HepG2 (cell line): ENCODE measurements around the gene PHF23. TPM values are rescaled to one million over a fixed set of nuclear protein-coding genes. Genes with fewer than 3 reads are reported as not detected.
A peak's percentile ranks its signal among the peaks of the same experiment; 100 is the strongest.

Source experiments
- ATAC-seq: fragments of 200-7000 bp; cut with Tn5 transposase; 3 replicates; pipeline ENCODE4 v1.9.1; 2020; ENCODE audit warnings: mild to moderate bottlenecking, moderate library complexity
- BruUV-seq: library from RNA; stranded (reverse); fragments of 400-500 nt; replicated peaks from 2 replicates; lab custom pipeline; 2021; lab: Mats Ljungman, UMichigan
- CTCF ChIA-PET: fragments of 300-600 bp; formaldehyde crosslinking; extraction: SDS; loops from one replicate; lab custom pipeline; 2021; ENCODE audit warnings: low total read pairs, inconsistent platforms, low intra/inter-chr PET ratio; lab: Yijun Ruan, JAX
- POLR2A ChIA-PET: fragments of 350-600 bp; sonication (Branson Sonifier 250); formaldehyde crosslinking; loops from one replicate; lab custom pipeline; 2020; ENCODE audit warnings: antibody characterized with exemption, inconsistent platforms; lab: Yijun Ruan, JAX
- DNase-seq: peaks from one replicate; pipeline ENCODE4 v3.0.0-alpha.2; 2015; ENCODE audit warnings: low spot score
- FAIRE-seq: peaks from 3 replicates; lab custom pipeline; 2011; peaks lifted over from hg19 to GRCh38; lab: Jason Lieb, UNC
- H2AFZ ChIP-seq: one replicate; pipeline ENCODE4 v1.6.1; 2011; ENCODE audit warnings: low read length, inconsistent platforms
- H3K27ac ChIP-seq: fragments of 300-600 bp; 3 replicates; pipeline ENCODE4 v1.8.0; 2011; ENCODE audit warnings: mixed run types, mild to moderate bottlenecking, mixed read lengths, low read length, inconsistent platforms; ENCODE audit not compliant: insufficient read depth; ENCODE audit errors: extremely low read length
- H3K27me3 ChIP-seq, 2 experiments: fragments of 200-600 bp in 1 of 2; 2 replicates in 1 of 2; 3 replicates in 1 of 2; pipeline versions ENCODE4 v1.6.0 to v1.8.0; 2011; ENCODE audit warnings: low read length in 2 of 2, mild to moderate bottlenecking in 2 of 2, moderate library complexity in 2 of 2, inconsistent platforms in 1 of 2; ENCODE audit not compliant: insufficient read depth in 2 of 2, control insufficient read depth in 1 of 2
- H3K36me3 ChIP-seq, 2 experiments: fragments of 200-600 bp in 1 of 2; replicated peaks in 1 of 2; 2 replicates in 1 of 2; 3 replicates in 1 of 2; pipeline versions ENCODE4 v1.5.1 to v1.8.0; 2011; ENCODE audit warnings: low read length in 2 of 2, inconsistent platforms in 1 of 2; ENCODE audit not compliant: insufficient read depth in 2 of 2, control insufficient read depth in 1 of 2
- H3K4me1 ChIP-seq: 2 replicates; pipeline ENCODE4 v1.5.1; 2012; ENCODE audit warnings: low read length, inconsistent platforms; ENCODE audit not compliant: insufficient read depth
- H3K4me2 ChIP-seq: 2 replicates; pipeline ENCODE4 v1.6.0; 2011; ENCODE audit warnings: low read depth, low read length, inconsistent platforms
- H3K4me3 ChIP-seq, 3 experiments: fragments of 200-600 bp in 1 of 3; sonication (generic), shearing (Covaris generic) in 1 of 3; replicated peaks in 1 of 3; 2 replicates each; pipeline ENCODE4 v1.5.1; 2011 to 2016; ENCODE audit warnings: low read length in 3 of 3, inconsistent platforms in 2 of 3, low read depth in 2 of 3, mild to moderate bottlenecking in 2 of 3, control low read depth in 1 of 3, mixed read lengths in 1 of 3; ENCODE audit not compliant: insufficient read depth in 1 of 3
- H3K79me2 ChIP-seq: one replicate; pipeline ENCODE4 v1.6.1; 2011; ENCODE audit warnings: low read length, inconsistent platforms; ENCODE audit not compliant: insufficient read depth
- H3K9ac ChIP-seq: 2 replicates; pipeline ENCODE4 v1.6.0; 2011; ENCODE audit warnings: mild to moderate bottlenecking, low read depth, low read length, inconsistent platforms; ENCODE audit not compliant: insufficient read depth
- H3K9me3 ChIP-seq: 2 replicates; pipeline ENCODE4 v1.5.1; 2012; ENCODE audit warnings: mild to moderate bottlenecking, low read length
- H4K20me1 ChIP-seq: 2 replicates; pipeline ENCODE4 v1.6.0; 2011; ENCODE audit warnings: inconsistent platforms, mild to moderate bottlenecking, low read length, moderate library complexity; ENCODE audit not compliant: insufficient read depth
- AGO1 ChIP-seq: fragments of 200-400 bp; formaldehyde crosslinking; IDR thresholded peaks from 2 replicates; pipeline ENCODE4 v1.6.1; 2017; ENCODE audit warnings: mild to moderate bottlenecking, low read depth, low read length, moderate library complexity; ENCODE audit not compliant: poor library complexity, severe bottlenecking
- AGO2 ChIP-seq: fragments of 200-400 bp; formaldehyde crosslinking; optimal IDR thresholded peaks from 2 replicates; pipeline ENCODE3; 2017; ENCODE audit warnings: mild to moderate bottlenecking, low read depth, low read length, moderate library complexity
- ARNT ChIP-seq: fragments of 450-650 bp; IDR thresholded peaks from 2 replicates; pipeline ENCODE4 v1.6.1; 2017
- ASH2L ChIP-seq: fragments of 300-600, 200-600 bp; sonication (generic); IDR thresholded peaks from 2 replicates; pipeline ENCODE4 v1.7.0; 2017; ENCODE audit warnings: low read depth, mild to moderate bottlenecking, moderate library complexity, mixed read lengths, low read length; ENCODE audit not compliant: insufficient read length
- PAF1 ChIP-seq: IDR thresholded peaks from 2 replicates; pipeline ENCODE4 v1.6.1; 2016; ENCODE audit warnings: missing genetic modification reagents, missing compliant biosample characterization
- POLR2G ChIP-seq: fragments of 200-400 bp; formaldehyde crosslinking; IDR thresholded peaks from 2 replicates; pipeline ENCODE4 v1.6.1; 2018; ENCODE audit warnings: mild to moderate bottlenecking, low read depth, low read length, moderate library complexity
- RBFOX2 ChIP-seq: fragments of 200-400 bp; formaldehyde crosslinking; IDR thresholded peaks from 2 replicates; pipeline ENCODE4 v1.6.1; 2017; ENCODE audit warnings: low read depth, mild to moderate bottlenecking, low read length
- RELA ChIP-seq: sonication (generic); formaldehyde crosslinking; IDR thresholded peaks from 2 replicates; pipeline ENCODE4 v1.4.0; 2020; ENCODE audit warnings: missing genetic modification reagents
- TCF7 ChIP-seq: sonication (generic); IDR thresholded peaks from 2 replicates; pipeline ENCODE4 v1.6.1; 2016; ENCODE audit warnings: antibody characterized with exemption, low read depth
- TSC22D2 ChIP-seq: sonication (generic); formaldehyde crosslinking; IDR thresholded peaks from 2 replicates; pipeline ENCODE4 v1.5.1; 2020; ENCODE audit warnings: missing genetic modification reagents, mild to moderate bottlenecking, borderline replicate concordance
- XBP1 ChIP-seq: sonication (generic); formaldehyde crosslinking; IDR thresholded peaks from 2 replicates; pipeline ENCODE4 v1.5.0; 2020; ENCODE audit warnings: missing genetic modification reagents
- ZMYM4 ChIP-seq: sonication (generic); formaldehyde crosslinking; IDR thresholded peaks from 2 replicates; pipeline ENCODE4 v1.8.1; 2023; ENCODE audit warnings: mild to moderate bottlenecking, missing genetic modification reagents
- ZNF354B ChIP-seq: sonication (generic); formaldehyde crosslinking; IDR thresholded peaks from 2 replicates; pipeline ENCODE4 v1.8.0; 2022; ENCODE audit warnings: mild to moderate bottlenecking, missing genetic modification reagents
- WGBS: methylation state at CpG from one replicate; pipeline ENCODE4 v1.1.6; 2017; ENCODE audit warnings: low lambda C conversion rate; 5-methylcytosine and 5-hydroxymethylcytosine counted together
- in situ Hi-C: cut with HindIII; loops from 2 replicates; pipeline ENCODE4 v1.10.0; 2017; ENCODE audit warnings: low pct_unique_long_range_greater_than_20kb; ENCODE audit not compliant: extremely low pct_ligation_motif_present
- intact Hi-C: fragments of 100-400 bp; cut with micrococcal nuclease; formaldehyde crosslinking; loops from one replicate; pipeline ENCODE4 v1.10.0; 2022; ENCODE audit not compliant: unreplicated experiment
- polyA plus RNA-seq, 8 experiments: library from polyadenylated mRNA; depleted of rRNA in 3 of 8; stranded (reverse) in 7 of 8; unstranded in 1 of 8; fragments of >200 nt; fragmentation: Illumina TruSeq in 4 of 8; extraction: Trizol in 4 of 8; gene quantifications; 2 replicates each; pipeline versions ENCODE4 v1.2.1 to v1.2.3, GENCODE V29; 2011 to 2016; ENCODE audit warnings: low read depth in 4 of 8, missing spikeins in 1 of 8, mixed read lengths in 1 of 8; ENCODE audit not compliant: insufficient read depth in 1 of 8
- total RNA-seq, 5 experiments: library from RNA; depleted of rRNA; stranded (reverse); fragments of >200 nt; fragmentation: Illumina TruSeq; extraction: Trizol; gene quantifications; 2 replicates each; pipeline ENCODE4 v1.2.3, GENCODE V29; 2016; ENCODE audit warnings: low read depth in 1 of 5
- TF ChIP-seq, protein P1 (sequence below): sonication (generic); formaldehyde crosslinking; IDR thresholded peaks from 2 replicates; pipeline ENCODE4 v1.8.1; 2023; ENCODE audit warnings: mild to moderate bottlenecking, inconsistent platforms, moderate library complexity, missing genetic modification reagents, borderline replicate concordance
- TF ChIP-seq, protein P2 (sequence below): sonication (generic); formaldehyde crosslinking; IDR thresholded peaks from 2 replicates; pipeline ENCODE4 v1.4.0; 2020; ENCODE audit warnings: missing genetic modification reagents

PHF23 gene
- total and polyA plus RNA-seq, 2 of the 13 experiments (the other 11 are each of a cell fraction or from before 2014, with no cell fraction given), result 27.6 to 33.2 TPM

DNA sequence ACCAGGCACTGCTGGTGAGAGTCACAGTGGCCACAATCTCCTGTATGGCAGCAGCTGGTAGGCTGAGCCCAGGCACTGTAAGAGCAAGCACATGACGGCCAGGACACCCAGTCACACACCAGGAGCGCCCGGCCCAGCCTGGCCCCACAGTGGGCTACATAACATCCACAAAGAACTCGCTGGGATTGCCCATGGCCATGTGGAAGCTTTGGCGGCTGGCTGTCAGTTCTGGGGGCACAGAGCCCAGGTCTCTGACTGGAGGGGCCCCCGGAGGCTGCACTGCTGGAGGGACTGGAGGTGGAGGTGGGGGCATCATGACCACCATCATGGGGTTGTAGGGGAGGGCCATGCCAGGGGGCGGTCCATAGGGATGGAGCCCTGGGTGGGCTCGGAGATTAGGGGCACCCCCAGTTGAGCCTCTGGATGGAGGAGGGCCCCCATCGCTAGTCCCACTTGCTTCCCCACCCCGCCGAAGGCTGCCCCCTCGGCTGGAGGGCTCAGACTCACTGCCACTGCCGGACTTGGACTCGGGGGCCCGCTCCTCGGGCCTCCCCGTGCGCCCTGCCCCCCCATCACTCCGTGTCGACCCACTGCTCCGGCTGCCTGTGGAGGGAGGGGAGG lies 13.4 kb downstream of the PHF23 start:
- in situ Hi-C loops, result no loop called here

DNA sequence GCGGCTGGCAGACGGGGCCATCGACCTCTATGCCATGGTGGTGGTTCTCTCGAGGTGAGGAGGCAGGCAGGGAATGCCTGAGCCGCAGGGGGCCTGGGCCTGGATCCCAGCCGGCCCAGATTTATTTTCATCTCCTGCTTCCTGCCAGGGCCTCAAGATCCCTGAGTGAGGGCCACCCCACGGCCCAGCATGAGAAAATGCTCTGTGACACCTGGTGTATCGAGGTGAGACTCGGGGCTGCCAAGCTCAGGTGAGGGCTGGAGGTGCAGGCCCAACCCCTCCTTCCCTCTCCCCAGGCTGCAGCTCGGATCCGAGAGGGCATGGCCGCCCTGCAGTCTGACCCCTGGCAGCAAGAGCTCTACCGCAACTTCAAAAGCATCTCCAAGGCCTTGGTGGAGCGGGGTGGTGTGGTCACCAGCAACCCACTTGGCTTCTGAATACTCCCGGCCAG lies 14.6 kb downstream of the PHF23 start:
- ATAC-seq, result no peak
- Histone ChIP-seq H3K36me3 (peaks cover 26 to 80% of the 10 kb centered on the region in 2 experiments; a peak in 4 of 5 replicates), H3K27ac (no peak overlapping the region), H3K27me3 (no peaks in the 10 kb centered on the region), H3K9ac (no peak overlapping the region), H4K20me1 (peaks cover 10% of the 10 kb centered on the region; the same call in 1 of the 2 replicates), H3K79me2 (peaks cover 14% of the 10 kb centered on the region), H3K4me3 (no peak overlapping the region), H3K4me1 (peaks cover 20% of the 10 kb centered on the region), H2AFZ (no peak overlapping the region), H3K4me2 (no peak overlapping the region), H3K9me3 (no peaks in the 10 kb centered on the region)
- FAIRE-seq, result no peak
- intact Hi-C loops, result no loop called here
- no TSS peak for BruUV-seq
- ChIA-PET POLR2A (interaction anchor here (1.0 to 6.8 kb wide), 2 partner anchors 11 to 17 kb away, joined by 3 to 140 read pairs; partner anchors contain the start of genes DVL2 and PHF23), CTCF (no interaction called here)
- no peak for DNase-seq
- in situ Hi-C loops, result no loop called here
- TF ChIP-seq RBFOX2, result peak; percentile 37; the same call in 1 of the 2 replicates
- TF ChIP-seq RELA (CRISPR knock-in tag), result no peak
- no peak for TF ChIP-seq XBP1 (CRISPR knock-in tag)
- TF ChIP-seq TSC22D2 (CRISPR knock-in tag), result no peak
- no peak for TF ChIP-seq ZNF354B (CRISPR knock-in tag)
- TF ChIP-seq, protein P1, sequence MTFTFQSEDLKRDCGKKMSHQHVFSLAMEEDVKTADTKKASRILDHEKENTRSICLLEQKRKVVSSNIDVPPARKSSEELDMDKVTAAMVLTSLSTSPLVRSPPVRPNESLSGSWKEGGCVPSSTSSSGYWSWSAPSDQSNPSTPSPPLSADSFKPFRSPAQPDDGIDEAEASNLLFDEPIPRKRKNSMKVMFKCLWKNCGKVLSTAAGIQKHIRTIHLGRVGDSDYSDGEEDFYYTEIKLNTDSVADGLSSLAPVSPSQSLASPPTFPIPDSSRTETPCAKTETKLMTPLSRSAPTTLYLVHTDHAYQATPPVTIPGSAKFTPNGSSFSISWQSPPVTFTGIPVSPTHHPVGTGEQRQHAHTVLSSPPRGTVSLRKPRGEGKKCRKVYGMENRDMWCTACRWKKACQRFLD (CRISPR knock-in tag), result no peak
- TF ChIP-seq AGO2, result peak; percentile 70
- TF ChIP-seq ZMYM4 (CRISPR knock-in tag), result no peak
- 88% methylated on average over 6 of the region's 15 CpGs for WGBS

More for the DNA sequence above, 13.4 kb downstream of the PHF23 start:
- FAIRE-seq (no peak), ATAC-seq (no peak), DNase-seq (no peak)
- Histone ChIP-seq H3K27ac (no peak overlapping the region), H3K9me3 (no peaks in the 10 kb centered on the region), H3K4me1 (peaks cover 16% of the 10 kb centered on the region), H3K4me3 (no peak overlapping the region), H4K20me1 (peaks cover 6% of the 10 kb centered on the region; the same call in 1 of the 2 replicates), H3K36me3 (peaks cover 34 to 92% of the 10 kb centered on the region in 2 experiments; a peak in 4 of 5 replicates), H3K9ac (no peak overlapping the region), H3K4me2 (no peak overlapping the region), H3K79me2 (peaks cover 14% of the 10 kb centered on the region), H3K27me3 (no peaks in the 10 kb centered on the region), H2AFZ (no peak overlapping the region)
- ChIA-PET POLR2A (interaction anchor here (6.8 kb wide), 1 partner anchor 10 kb away, joined by 140 read pairs; the partner anchor contains the start of genes DVL2 and PHF23), CTCF (no interaction called here)
- TF ChIP-seq PAF1 (CRISPR knock-in tag), result no peak
- TF ChIP-seq ASH2L, result no peak
- TF ChIP-seq ARNT, result no peak
- TF ChIP-seq, protein P2, sequence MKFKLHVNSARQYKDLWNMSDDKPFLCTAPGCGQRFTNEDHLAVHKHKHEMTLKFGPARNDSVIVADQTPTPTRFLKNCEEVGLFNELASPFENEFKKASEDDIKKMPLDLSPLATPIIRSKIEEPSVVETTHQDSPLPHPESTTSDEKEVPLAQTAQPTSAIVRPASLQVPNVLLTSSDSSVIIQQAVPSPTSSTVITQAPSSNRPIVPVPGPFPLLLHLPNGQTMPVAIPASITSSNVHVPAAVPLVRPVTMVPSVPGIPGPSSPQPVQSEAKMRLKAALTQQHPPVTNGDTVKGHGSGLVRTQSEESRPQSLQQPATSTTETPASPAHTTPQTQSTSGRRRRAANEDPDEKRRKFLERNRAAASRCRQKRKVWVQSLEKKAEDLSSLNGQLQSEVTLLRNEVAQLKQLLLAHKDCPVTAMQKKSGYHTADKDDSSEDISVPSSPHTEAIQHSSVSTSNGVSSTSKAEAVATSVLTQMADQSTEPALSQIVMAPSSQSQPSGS, result no peak
- TF ChIP-seq TCF7, result no peak
- peak; percentile 69 for TF ChIP-seq RBFOX2
- peak; percentile 37; the same call in 1 of the 2 replicates for TF ChIP-seq POLR2G
- peak; percentile 82 for TF ChIP-seq AGO1
- peak; percentile 92 for TF ChIP-seq AGO2
- 100% methylated on average over 3 of the region's 21 CpGs for WGBS
- BruUV-seq, result no TSS peak
- intact Hi-C loops, result no loop called here
